ENCODE data around the gene ECT2L. TPM values are rescaled to one million over a fixed set of nuclear protein-coding genes. Genes with fewer than 3 reads are reported as not detected.

Gene ECT2L
- total RNA-seq, 1 experiment from 2014 or later: not detected

DNA sequence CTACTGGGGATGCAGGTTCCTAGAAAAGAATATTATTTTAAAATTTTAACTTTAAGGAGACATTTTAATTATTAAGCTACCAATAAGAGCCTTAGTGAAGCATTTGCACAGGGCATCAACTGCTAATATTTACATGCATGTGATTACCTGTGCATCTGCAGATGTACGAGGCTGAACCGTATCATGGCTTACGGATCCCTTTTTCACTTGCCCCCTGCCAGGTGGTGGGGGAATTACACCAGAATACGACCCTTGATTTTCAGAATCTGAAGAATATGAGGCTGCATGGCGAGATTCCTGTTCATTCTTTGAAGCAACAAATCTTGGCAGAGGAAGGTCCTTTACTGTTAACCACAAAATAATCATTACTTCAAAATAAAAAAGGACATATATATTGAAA is 149.5 kb downstream of the ECT2L start:
- Histone ChIP-seq H4K91ac (ENCODE audit: insufficient read length, low read depth, low read length) (no peak overlapping the region), H3K9ac (ENCODE audit: extremely low read depth, insufficient read length, low read length) (no peak overlapping the region), H3K14ac (ENCODE audit: insufficient read depth, low read length) (no peak overlapping the region), H4K8ac (replicated peaks; ENCODE audit: insufficient read length, low read depth, low read length) (no peak overlapping the region), H4K5ac (ENCODE audit: insufficient read length, low read depth, low read length) (no peak overlapping the region), H2AFZ (ENCODE audit: low read length) (no peak overlapping the region), H3K56ac (ENCODE audit: insufficient read length, low read depth, low read length) (no peak overlapping the region), H3K23me2 (ENCODE audit: insufficient read length, low read depth, low read length, poor library complexity, severe bottlenecking) (no peaks in the 10 kb centered on the region), H3K4me2 (ENCODE audit: insufficient read depth, insufficient read length, low read length) (no peak overlapping the region), H2BK15ac (ENCODE audit: low read depth, low read length) (no peak overlapping the region), H2BK120ac (ENCODE audit: low read depth, low read length, poor library complexity, severe bottlenecking) (no peak overlapping the region), H2AK5ac (ENCODE audit: insufficient read length, low read length) (no peak overlapping the region), H3K9me3 (ENCODE audit: control insufficient read depth, low read depth, low read length) (no peaks in the 10 kb centered on the region), H3K79me1 (ENCODE audit: insufficient read depth, low read depth, low read length, poor library complexity, severe bottlenecking) (no peaks in the 10 kb centered on the region), H3K4ac (ENCODE audit: low read depth, low read length) (no peak overlapping the region), H4K20me1 (ENCODE audit: control insufficient read depth, insufficient read depth, insufficient read length) (peaks cover 2% of the 10 kb centered on the region), H3K27ac (ENCODE audit: insufficient read length, low read depth, low read length) (no peak overlapping the region), H3K79me2 (ENCODE audit: insufficient read depth, low read length) (no peaks in the 10 kb centered on the region; the same call in 1 of the 2 replicates), H2BK5ac (ENCODE audit: insufficient read length, low read length) (no peak overlapping the region), H3K23ac (ENCODE audit: insufficient read length, low read depth, low read length) (no peak overlapping the region), H3K18ac (ENCODE audit: insufficient read length, low read depth, low read length) (no peak overlapping the region), H3T11ph (ENCODE audit: low read length) (no peak overlapping the region), H2BK20ac (ENCODE audit: low read depth, low read length, poor library complexity, severe bottlenecking) (no peak overlapping the region), H3K27me3 (ENCODE audit: insufficient read depth, low read length) (no peaks in the 10 kb centered on the region), H3K4me1 (ENCODE audit: insufficient read depth, low read length) (no peaks in the 10 kb centered on the region), H2BK12ac (ENCODE audit: insufficient read length, low read depth, low read length) (no peak overlapping the region)
- TF ChIP-seq, protein P1, sequence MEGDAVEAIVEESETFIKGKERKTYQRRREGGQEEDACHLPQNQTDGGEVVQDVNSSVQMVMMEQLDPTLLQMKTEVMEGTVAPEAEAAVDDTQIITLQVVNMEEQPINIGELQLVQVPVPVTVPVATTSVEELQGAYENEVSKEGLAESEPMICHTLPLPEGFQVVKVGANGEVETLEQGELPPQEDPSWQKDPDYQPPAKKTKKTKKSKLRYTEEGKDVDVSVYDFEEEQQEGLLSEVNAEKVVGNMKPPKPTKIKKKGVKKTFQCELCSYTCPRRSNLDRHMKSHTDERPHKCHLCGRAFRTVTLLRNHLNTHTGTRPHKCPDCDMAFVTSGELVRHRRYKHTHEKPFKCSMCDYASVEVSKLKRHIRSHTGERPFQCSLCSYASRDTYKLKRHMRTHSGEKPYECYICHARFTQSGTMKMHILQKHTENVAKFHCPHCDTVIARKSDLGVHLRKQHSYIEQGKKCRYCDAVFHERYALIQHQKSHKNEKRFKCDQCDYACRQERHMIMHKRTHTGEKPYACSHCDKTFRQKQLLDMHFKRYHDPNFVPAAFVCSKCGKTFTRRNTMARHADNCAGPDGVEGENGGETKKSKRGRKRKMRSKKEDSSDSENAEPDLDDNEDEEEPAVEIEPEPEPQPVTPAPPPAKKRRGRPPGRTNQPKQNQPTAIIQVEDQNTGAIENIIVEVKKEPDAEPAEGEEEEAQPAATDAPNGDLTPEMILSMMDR (conservative IDR thresholded peaks at IDR 0.05): peak; percentile 60; the same call in 2 of the 3 replicates
- Mint-ChIP-seq H3K4me1 (peaks cover 18% of the 10 kb centered on the region in 2 experiments), H3K27ac (peak overlapping the region; percentile 44 to 80 (median 57); a peak in 2 of 7 replicates), H3K9me3 (no peaks in the 10 kb centered on the region), H3K4me3 (no peak overlapping the region), H3K27me3 (ENCODE audit: low read depth) (no peaks in the 10 kb centered on the region), H3K36me3 (ENCODE audit: insufficient read depth in 1 of 3, low read depth in 3 of 3) (peaks cover 18 to 43% (median 39%) of the 10 kb centered on the region in 3 experiments; a peak in 6 of 7 replicates)
- peak; percentile 36 for DNase-seq
- no CpG with 5 or more reads among the region's 5 CpGs for WGBS (ENCODE audit: extremely low coverage, insufficient read length, low lambda C conversion rate)
